WTC11 (cell line): ENCODE data around the gene PPP2R1A.

Source experiments
- ARID4B ChIP-seq: sonication (generic); formaldehyde crosslinking; IDR thresholded peaks from 2 replicates; pipeline ENCODE4 v1.8.0; 2023; ENCODE audit warnings: missing genetic modification reagents, mild to moderate bottlenecking, borderline replicate concordance
- ELF4 ChIP-seq: sonication (generic); formaldehyde crosslinking; IDR thresholded peaks from 2 replicates; pipeline ENCODE4 v1.8.1; 2022; ENCODE audit warnings: low read depth, mild to moderate bottlenecking, moderate library complexity, missing genetic modification reagents
- ETV6 ChIP-seq: sonication (generic); formaldehyde crosslinking; IDR thresholded peaks from 2 replicates; pipeline ENCODE4 v1.8.1; 2022; ENCODE audit warnings: mild to moderate bottlenecking, missing genetic modification reagents
- NR3C1 ChIP-seq: sonication (generic); formaldehyde crosslinking; conservative IDR thresholded peaks from 2 replicates; pipeline ENCODE4 v1.8.1; 2023; ENCODE audit warnings: low read depth, mild to moderate bottlenecking, missing genetic modification reagents
- PRDM15 ChIP-seq: sonication (generic); formaldehyde crosslinking; IDR thresholded peaks from 2 replicates; pipeline ENCODE4 v1.8.0; 2022; ENCODE audit warnings: missing genetic modification reagents
- ZBTB43 ChIP-seq: sonication (generic); formaldehyde crosslinking; IDR thresholded peaks from 2 replicates; pipeline ENCODE4 v1.8.1; 2023; ENCODE audit warnings: mild to moderate bottlenecking, missing genetic modification reagents
- ZNF138 ChIP-seq: sonication (generic); formaldehyde crosslinking; conservative IDR thresholded peaks from 2 replicates; pipeline ENCODE4 v1.8.1; 2022; ENCODE audit warnings: mild to moderate bottlenecking, moderate library complexity, missing genetic modification reagents
- ZNF317 ChIP-seq: sonication (generic); formaldehyde crosslinking; IDR thresholded peaks from 2 replicates; pipeline ENCODE4 v1.8.1; 2023; ENCODE audit warnings: low read depth, mild to moderate bottlenecking, moderate library complexity, missing genetic modification reagents, borderline replicate concordance
- TF ChIP-seq, protein P1 (sequence below): sonication (generic); formaldehyde crosslinking; conservative IDR thresholded peaks from 2 replicates; pipeline ENCODE4 v1.8.1; 2023; ENCODE audit warnings: mild to moderate bottlenecking, low read depth, missing genetic modification reagents, moderate library complexity
- TF ChIP-seq, protein P2 (sequence below): fragments of 200-600 bp; IDR thresholded peaks from 2 replicates; pipeline ENCODE4 v1.8.0; 2022; ENCODE audit warnings: antibody characterized with exemption
- TF ChIP-seq, protein P3 (sequence below): fragments of 250-450 bp; sonication (Bioruptor Pico); IDR thresholded peaks from 2 replicates; pipeline ENCODE4 v1.8.0; 2021; ENCODE audit warnings: mild to moderate bottlenecking

- TF ChIP-seq, protein P1, sequence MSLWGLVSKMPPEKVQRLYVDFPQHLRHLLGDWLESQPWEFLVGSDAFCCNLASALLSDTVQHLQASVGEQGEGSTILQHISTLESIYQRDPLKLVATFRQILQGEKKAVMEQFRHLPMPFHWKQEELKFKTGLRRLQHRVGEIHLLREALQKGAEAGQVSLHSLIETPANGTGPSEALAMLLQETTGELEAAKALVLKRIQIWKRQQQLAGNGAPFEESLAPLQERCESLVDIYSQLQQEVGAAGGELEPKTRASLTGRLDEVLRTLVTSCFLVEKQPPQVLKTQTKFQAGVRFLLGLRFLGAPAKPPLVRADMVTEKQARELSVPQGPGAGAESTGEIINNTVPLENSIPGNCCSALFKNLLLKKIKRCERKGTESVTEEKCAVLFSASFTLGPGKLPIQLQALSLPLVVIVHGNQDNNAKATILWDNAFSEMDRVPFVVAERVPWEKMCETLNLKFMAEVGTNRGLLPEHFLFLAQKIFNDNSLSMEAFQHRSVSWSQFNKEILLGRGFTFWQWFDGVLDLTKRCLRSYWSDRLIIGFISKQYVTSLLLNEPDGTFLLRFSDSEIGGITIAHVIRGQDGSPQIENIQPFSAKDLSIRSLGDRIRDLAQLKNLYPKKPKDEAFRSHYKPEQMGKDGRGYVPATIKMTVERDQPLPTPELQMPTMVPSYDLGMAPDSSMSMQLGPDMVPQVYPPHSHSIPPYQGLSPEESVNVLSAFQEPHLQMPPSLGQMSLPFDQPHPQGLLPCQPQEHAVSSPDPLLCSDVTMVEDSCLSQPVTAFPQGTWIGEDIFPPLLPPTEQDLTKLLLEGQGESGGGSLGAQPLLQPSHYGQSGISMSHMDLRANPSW (CRISPR knock-in tag) = no peak
- TF ChIP-seq ARID4B (CRISPR knock-in tag) = no peak
- TF ChIP-seq, protein P2, sequence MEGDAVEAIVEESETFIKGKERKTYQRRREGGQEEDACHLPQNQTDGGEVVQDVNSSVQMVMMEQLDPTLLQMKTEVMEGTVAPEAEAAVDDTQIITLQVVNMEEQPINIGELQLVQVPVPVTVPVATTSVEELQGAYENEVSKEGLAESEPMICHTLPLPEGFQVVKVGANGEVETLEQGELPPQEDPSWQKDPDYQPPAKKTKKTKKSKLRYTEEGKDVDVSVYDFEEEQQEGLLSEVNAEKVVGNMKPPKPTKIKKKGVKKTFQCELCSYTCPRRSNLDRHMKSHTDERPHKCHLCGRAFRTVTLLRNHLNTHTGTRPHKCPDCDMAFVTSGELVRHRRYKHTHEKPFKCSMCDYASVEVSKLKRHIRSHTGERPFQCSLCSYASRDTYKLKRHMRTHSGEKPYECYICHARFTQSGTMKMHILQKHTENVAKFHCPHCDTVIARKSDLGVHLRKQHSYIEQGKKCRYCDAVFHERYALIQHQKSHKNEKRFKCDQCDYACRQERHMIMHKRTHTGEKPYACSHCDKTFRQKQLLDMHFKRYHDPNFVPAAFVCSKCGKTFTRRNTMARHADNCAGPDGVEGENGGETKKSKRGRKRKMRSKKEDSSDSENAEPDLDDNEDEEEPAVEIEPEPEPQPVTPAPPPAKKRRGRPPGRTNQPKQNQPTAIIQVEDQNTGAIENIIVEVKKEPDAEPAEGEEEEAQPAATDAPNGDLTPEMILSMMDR = no peak
- no peak for TF ChIP-seq PRDM15 (CRISPR knock-in tag)
- no peak for TF ChIP-seq ZNF317 (CRISPR knock-in tag)
- TF ChIP-seq ETV6 (CRISPR knock-in tag) = no peak
- TF ChIP-seq, protein P3, sequence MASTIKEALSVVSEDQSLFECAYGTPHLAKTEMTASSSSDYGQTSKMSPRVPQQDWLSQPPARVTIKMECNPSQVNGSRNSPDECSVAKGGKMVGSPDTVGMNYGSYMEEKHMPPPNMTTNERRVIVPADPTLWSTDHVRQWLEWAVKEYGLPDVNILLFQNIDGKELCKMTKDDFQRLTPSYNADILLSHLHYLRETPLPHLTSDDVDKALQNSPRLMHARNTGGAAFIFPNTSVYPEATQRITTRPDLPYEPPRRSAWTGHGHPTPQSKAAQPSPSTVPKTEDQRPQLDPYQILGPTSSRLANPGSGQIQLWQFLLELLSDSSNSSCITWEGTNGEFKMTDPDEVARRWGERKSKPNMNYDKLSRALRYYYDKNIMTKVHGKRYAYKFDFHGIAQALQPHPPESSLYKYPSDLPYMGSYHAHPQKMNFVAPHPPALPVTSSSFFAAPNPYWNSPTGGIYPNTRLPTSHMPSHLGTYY (CRISPR knock-in tag) = no peak
- no peak for TF ChIP-seq ELF4 (CRISPR knock-in tag)
- no peak for TF ChIP-seq ZBTB43 (CRISPR knock-in tag)
- TF ChIP-seq NR3C1 (CRISPR knock-in tag) = no peak
- TF ChIP-seq ZNF138 (CRISPR knock-in tag) = no peak
Measured at GRCh38 chr19:52270266-52270885, 80.5 kb downstream of the PPP2R1A start.
